Fibroblast of gingiva (primary cell): ENCODE data around the gene NOD2.
A peak's percentile ranks its signal among the peaks of the same experiment; 100 is the strongest.

Experiments
- DNase-seq: peaks from one replicate; pipeline ENCODE4 v3.0.0-alpha.2; 2011; ENCODE audit warnings: low read depth

The NOD2 gene

DNA sequence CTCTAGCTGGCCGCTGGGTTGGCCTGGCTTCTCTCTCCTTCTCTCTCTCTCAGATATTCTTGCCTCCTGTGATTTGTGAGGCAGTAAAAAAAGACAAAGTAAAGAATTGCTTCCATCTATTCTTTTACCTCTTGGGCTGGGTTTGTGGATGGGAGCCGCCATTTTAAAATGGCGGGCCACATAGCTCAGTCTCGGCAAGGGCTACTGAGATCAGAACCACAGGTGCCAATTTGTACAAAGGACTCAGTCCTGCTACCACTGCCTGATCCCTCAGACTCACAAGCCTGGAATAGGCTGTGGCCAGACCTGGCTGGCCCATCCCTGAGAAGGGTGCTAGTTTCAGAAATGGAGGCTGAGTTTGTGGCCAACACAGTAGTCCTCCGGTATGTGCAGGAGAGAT is 24.1 kb downstream of the NOD2 start:
- DNase-seq: no peak

DNA sequence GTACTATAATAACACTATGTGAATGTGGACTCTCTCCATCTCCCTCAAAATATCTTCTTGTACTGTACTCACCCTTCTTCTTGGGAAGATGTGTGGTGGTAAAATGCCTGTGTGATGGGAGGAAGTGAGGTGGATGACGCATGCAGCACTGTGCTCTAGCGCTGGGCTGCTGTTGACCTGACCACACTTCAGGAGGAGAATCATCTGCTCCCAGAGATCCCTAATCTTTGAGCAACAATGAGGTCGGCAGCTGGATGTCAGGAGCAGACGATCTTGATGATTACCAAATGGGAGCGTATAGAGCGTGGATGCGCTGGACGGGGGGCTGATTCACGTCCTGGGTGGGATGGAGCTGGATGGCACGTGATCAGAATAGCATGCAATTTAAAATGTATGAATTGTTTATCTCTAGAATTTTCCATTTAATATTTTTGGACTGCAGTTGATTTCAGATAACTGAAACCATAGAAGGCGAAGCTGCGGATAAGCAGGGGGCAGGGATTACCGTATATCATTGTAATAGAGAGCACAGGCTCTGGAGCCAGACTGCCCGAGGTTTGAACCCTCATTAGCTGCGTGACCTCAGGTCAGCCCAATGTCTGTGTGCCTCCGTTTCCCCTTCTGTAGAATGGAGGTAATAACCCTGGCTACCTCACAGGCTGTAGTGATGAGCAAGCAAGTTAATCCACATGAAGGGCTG is 24.8 kb downstream of the NOD2 start:
- DNase-seq: no peak

DNA sequence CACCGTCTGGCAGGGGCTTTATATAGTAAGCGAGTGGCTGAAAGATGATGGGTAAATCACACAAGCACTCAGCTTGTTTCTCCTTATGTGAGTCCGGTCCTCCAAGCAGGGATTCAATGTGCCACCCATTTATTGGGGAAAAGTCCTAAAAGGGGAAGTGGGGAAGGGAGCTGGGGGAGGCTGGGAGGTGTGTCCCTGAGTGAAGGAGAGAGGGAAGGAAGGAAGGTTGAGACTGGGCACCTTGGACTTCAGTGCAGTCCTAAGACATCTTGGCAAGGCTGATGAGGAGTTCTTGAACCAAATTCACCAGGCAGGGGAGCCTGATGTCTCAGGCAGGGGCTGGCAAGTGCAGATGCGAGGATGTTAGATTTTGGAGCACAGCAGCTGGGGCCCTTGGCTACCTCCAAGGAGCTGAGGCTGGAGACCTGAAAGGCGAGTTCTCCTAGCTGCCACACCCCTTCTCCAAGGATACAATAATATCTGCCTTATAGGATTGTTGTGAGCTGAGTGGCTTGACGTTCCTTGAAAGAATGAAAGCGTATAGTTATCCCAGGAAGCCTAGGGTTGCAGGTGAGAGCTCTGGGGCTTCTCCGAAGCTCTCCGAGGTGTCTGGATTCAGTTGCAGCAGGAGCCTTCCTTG is 25.5 kb downstream of the NOD2 start:
- DNase-seq: no peak

DNA sequence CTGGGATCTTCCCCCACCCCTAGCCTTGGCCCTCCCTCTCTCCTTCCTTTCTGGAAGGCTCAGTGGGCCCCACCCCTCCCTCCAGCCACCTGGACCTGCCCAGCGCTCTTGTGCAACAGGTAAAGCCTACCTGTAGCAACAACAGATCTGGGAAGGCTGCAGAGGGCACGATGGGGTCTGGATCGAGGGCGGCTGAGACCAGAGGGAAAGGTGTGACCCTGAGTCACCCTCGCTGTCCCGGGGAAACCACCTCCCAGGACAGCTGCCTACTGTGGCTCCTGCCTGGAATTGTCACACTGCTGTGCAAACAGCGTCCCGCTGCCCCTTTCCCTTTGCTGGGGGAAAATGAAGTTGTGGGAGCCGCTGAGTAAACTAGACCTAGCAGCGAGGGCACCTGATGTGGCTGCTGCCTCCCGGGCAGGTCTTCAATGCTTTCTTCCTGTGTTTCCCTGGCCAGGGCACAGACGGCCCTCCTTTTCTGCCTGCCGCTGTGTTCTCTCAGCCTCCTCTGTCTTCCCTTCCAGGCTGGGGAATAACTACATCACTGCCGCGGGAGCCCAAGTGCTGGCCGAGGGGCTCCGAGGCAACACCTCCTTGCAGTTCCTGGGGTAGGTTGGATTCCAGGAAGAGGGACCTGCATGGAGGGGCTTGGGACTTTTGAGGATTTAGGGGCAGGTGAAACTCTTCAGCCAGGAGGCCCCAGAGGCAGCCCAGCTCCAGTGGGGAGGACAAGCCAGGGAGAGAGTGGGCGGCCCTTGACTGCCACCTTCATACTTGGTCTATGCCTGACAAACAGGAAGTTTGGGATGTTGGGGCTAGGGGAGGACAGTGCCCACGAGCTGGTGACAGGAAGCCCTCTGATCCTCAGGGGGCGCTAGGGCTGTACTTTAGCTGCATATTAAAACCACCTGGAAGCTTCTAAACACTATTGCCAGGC is 26.3 kb downstream of the NOD2 start:
- no peak for DNase-seq

DNA sequence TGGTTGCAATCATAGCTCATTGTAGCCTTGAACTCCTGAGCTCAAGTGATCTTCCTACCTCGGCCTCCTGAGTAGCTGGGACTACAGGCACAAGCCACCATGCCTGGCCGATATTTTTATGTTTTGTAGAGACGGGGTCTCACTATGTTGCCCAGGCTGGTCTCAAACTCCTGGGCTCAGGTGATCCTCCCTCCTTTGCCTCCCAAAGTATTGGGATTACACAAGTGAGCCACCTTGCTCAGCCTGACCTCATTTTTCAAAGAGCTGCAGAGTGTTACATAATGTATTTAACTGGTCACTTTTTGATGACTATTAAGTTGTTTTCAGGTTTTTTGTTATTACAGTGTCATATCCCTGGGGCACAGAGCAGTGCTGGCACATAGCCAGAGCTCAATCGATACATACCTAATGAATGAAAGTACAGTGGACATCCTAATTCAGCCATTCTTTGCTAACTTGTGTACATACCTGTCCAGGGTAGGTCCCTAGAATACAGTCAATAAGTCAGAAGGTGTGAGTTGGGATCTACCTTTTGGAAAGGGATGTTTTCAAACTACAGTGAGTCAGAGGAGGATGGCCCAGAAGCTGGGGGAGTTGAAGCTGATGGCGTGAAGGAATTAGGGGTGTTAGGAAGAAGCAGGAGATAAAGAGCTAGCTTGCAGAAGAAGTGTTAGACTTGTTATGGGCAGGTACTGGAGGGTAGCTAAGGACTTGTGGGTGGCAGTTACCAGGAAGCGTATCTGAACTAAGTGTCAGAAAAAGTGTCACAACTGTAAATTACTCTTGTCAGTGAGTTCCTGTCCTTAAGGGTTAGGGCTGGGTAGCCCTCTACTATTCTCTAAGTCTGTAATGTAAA is 28.4 kb downstream of the NOD2 start:
- no peak for DNase-seq

DNA sequence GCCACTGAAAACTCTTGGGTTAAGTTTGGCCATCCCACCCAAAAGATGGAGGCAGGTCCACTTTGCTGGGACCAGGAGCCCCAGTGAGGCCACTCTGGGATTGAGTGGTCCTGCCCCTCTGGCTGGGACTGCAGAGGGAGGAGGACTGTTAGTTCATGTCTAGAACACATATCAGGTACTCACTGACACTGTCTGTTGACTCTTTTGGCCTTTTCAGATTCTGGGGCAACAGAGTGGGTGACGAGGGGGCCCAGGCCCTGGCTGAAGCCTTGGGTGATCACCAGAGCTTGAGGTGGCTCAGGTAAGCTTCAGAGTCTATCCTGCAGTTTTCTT is 29.0 kb downstream of the NOD2 start:
- DNase-seq: no peak

DNA sequence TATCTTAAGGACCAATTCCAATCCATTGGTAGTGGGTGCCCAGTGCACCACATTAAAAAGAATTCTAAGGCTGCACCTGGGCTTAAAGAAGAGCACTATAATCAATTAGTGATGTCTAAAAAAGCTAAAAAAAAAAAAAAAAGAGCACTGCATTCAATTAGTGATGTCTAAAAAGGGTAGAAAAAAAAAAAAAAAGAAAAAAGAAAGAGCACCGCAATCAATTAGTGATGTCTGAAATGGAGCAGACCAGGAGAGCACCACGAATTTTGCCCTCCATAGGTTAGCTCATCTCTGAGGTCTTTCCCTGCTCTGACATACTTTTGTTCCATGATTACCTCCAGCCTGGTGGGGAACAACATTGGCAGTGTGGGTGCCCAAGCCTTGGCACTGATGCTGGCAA is 29.6 kb downstream of the NOD2 start:
- no peak for DNase-seq

DNA sequence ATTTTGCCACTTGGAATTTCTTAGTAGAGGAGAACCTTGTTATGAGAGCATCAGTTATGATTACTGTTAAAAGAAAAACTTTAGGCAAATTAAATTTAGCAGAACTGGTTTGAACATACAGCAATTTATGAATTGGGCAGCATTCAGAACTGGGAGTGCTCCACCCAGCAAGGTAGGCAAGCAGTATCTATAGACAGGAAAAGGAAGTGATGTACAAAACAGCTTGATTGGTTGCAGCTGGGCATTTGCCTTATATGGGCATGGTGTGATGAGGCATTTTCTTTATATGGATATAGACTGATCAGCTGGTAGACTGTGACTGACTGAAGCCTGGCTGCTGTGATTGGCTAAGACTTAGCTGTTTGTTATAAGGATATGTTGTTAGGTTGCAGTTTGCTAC is 30.9 kb downstream of the NOD2 start:
- DNase-seq: no peak

DNA sequence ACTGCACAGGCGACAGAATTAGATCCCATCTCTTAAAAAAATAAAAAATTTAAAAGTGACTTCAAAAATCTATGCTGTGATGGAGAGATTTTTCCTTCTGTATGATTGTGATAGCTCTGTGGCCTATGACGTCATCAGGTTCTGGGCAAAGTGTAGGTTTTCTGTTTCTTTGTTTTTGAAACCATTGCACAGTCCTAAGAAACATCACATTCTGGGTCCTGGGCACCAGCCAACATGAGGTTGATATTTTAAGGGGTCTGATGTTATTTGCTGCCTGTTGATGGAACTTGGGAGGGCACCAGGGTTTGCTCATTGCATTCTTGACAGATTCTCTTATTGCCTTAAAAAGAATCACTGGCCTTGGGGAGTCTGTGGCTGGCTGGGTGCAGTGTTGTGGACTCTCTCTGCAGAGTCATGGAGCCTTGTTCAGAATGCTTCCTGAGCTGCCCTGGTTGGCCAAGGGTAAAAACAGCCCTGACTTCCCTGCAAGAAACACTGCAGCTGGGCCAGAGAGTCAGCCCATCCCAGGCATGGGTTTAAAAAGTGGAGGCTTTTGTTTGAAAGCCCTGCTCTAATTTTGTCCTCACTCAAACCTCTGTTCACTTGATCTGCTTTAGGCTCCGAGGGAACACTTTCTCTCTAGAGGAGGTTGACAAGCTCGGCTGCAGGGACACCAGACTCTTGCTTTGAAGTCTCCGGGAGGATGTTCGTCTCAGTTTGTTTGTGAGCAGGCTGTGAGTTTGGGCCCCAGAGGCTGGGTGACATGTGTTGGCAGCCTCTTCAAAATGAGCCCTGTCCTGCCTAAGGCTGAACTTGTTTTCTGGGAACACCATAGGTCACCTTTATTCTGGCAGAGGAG is 38.0 kb downstream of the NOD2 start:
- DNase-seq: no peak

DNA sequence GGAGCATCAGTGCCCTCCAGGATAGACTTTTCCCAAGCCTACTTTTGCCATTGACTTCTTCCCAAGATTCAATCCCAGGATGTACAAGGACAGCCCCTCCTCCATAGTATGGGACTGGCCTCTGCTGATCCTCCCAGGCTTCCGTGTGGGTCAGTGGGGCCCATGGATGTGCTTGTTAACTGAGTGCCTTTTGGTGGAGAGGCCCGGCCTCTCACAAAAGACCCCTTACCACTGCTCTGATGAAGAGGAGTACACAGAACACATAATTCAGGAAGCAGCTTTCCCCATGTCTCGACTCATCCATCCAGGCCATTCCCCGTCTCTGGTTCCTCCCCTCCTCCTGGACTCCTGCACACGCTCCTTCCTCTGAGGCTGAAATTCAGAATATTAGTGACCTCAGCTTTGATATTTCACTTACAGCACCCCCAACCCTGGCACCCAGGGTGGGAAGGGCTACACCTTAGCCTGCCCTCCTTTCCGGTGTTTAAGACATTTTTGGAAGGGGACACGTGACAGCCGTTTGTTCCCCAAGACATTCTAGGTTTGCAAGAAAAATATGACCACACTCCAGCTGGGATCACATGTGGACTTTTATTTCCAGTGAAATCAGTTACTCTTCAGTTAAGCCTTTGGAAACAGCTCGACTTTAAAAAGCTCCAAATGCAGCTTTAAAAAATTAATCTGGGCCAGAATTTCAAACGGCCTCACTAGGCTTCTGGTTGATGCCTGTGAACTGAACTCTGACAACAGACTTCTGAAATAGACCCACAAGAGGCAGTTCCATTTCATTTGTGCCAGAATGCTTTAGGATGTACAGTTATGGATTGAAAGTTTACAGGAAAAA is 38.8 kb downstream of the NOD2 start:
- DNase-seq: no peak

DNA sequence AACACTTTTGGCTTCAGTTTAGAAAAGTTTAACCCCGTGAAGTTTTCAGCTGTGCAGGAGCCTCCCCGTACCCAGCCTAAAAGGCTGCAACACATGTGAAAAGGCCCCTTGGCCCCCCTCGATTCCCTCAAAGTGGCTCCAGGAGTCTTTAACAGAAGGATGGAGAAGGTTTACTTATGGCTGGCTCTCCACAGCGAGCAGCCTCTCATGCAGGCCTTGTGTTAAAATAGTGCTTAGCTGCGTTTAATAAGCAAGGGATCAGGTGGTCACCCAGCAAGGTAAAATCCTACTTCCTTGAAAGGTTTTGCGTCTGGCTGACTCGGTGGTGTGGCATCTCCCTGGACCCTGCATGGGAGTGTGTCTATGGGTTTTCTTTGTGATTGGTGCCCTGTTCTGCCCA is 40.1 kb downstream of the NOD2 start:
- DNase-seq: no peak

DNA sequence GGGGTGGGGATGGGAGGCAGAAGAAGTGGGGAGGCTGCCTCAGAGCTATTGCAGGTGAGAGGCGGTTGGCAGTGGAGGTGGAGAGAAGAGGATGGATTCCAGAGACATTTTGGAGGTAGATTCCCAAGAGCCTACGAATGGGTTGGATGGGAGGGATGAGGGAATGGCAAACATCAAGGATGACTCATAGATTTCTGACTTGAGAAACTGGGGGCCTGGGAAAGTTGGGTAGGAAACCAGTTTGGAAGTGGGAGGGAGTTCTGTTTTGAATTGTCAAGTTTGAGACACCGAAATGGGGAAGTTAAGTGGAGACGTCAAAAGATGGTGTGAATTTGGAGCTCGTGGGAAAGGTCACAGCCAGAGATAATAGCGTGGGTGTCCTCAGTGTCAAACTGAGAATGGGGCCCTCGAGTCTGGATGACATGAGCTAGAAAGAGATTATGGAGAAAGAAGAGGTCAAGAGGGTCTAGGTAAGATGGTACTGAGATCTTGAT is 42.3 kb downstream of the NOD2 start:
- no peak for DNase-seq

DNA sequence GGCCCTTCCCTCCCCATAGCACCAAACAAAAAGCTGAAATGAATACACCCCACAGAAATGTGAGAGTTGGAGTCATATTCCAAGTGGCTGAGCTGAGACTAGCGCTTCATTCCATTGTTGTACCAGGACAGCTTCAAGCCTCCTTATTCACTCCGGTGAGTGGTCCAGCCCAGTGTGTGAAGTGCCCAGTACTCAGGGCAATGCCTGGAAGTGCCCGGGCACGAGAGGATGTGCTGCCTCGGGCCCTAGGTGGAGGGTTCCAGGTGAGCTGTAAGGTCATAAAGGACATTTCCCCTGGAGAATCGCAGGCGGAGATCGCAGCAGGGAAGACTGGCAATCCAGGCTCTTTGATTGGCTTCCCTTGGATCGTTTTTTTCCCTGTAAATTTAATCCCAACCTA is 43.0 kb downstream of the NOD2 start:
- DNase-seq: no peak

DNA sequence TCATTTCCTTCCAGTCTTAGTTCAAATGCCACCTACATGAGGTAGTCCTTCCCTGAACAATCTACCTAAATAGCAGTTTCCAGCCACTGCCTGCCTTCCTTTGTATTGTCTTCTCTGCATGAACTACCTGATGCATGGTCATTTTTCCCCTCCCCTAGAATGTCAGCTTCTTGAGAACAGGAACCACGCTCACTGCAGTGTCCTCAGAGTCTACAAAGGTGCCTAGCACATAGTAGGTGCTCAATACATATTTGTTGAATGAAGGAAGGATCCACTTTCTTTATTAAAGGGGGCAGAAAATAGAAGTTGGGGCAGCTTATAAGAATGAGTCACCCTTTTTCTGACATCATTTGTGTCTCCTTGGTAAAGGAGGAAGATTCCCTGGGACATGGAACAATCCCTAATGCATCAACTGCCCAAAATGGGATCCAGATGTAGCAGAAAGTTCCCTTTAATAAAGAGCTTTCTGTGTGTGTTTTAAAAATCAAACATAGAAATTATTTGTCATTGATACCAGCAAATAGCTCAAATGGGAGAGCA is 44.1 kb downstream of the NOD2 start:
- DNase-seq: peak; percentile 29

DNA sequence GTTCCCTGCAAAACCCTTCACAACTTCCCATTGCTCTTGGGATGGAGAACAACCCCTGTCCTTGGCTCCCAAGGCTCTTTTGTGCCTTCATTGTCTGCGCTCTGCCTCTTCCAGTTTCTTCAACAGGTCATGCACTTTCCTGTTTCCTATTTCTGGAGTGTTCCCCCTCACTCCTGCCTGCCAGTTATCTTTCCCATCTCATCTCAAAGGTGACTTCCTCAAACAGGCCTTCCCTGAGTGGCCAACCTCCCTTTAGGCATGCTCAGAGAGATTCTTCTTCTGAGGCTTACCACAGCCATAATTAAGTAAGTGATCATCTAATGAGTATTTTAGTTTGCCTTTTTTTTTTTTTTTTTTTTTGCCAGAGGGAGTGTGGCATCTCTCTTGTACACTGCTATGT is 45.6 kb downstream of the NOD2 start:
- no peak for DNase-seq

DNA sequence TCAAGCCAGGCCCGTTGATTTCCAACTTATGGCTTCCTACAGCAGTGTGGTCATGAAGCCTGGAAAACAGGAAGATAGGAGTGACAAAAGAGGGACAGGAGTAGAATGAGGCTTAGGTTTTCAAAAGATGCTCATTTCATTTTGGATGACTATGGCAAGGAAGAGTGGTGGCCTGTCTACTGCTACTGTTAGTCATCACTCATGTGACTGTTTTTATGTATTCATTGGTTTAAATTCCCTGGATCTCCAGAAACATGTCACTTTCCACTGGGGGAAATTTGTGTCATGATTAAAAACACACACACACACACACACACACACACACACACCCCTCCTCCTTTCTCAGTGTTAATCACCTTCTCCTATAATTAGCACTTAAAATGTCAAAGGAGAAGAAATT is 47.3 kb downstream of the NOD2 start:
- DNase-seq: no peak

DNA sequence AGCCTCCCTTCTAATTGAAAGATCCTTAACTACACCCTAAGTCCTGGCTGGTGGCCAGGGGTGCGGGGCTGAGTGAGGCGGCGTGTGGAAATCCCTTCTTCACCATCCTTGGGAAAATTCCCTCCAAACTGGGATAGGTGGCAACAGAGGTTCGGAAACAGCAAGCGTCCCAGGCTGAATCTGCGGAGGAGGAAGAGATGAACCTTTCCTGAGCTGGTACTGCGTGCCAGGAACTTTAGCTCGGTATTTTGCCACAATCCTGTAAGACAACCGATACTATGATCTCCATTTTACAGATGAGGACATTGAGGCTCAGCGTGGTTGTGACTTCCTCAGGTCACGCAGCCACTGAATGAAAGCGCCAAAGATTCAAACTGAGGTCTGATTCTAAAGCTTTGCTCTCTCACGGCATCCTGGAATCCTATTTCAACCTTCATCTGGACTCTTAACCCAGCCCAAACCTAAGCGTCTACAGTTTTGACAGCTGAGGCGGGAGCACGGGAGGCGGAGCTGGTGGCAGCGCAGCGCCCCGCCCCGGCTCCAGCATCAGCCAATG is 47.9 kb downstream of the NOD2 start:
- DNase-seq: peak; percentile 13

DNA sequence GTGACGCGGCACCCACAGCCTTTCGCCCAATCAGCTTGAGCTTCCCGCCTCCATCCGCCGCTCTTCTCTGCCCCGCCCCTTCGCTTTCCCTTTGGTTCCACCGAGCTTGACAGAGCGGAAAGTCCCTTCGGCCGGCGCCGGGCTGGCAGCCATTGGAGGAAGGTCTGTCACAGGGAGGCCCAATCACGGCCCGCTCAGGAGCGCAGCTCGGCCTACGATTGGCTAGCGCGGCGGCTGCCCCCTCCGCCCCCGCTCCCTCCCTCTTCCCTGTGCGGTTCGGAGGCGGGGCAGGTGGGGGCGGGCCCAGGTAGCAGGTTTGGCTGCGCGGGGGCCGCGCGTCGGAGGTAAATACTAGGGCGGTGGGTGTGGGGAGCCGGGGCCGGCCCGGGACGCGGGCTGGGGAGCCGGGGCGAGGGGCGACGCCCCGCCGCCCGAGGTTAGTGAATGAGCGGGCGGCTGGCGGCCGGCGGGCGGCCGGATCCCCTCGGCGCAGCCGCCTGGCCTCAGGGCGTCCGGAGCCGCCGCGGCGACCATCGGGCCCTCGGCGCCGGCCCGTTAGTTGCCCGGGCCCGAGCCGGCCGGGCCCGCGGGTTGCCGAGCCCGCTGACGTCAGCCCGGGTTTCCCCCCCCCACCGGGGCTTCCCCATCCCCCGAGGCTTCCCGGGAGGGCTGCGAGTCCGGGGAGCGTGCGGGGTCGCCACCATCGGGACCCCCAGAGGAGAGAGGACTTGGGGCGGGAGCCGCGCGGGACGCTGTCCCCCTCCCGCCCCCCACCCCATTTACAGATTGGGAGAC is 48.6 kb downstream of the NOD2 start, which contains the start of gene CYLD:
TSS of gene CYLD (plus strand) at position 306 of the 795 bp plus-strand sequence. CDS start 7,613 bp downstream, outside the sequence.
- peak; percentile 100 for DNase-seq
